GM23248 (cell line): ENCODE measurements around the gene ARL17A.
"Not testable (repeated sequence)": the region's sequence is repeated elsewhere in the genome, so short reads cannot be mapped to it uniquely, and the experiment has no call there.

ENCODE experiments used
- EZH2 ChIP-seq: fragments of 200-600 bp; sonication (generic); IDR thresholded peaks from 2 replicates; pipeline ENCODE4 v1.6.1; 2018; ENCODE audit warnings: antibody characterized with exemption, mild to moderate bottlenecking; ENCODE audit not compliant: insufficient read depth, poor library complexity, severe bottlenecking
- EZH2phosphoT487 ChIP-seq: fragments of 200-600 bp; sonication (generic); IDR thresholded peaks from 2 replicates; pipeline ENCODE4 v1.6.1; 2018; ENCODE audit warnings: antibody characterized with exemption, moderate library complexity, mild to moderate bottlenecking, low read depth; ENCODE audit not compliant: insufficient read depth

- not testable (repeated sequence) for TF ChIP-seq EZH2, EZH2phosphoT487
These were observed 6.0 kb upstream of the ARL17A start for GRCh38 chr17:46585444-46585843.
